ENCODE data around the gene SHMT2.

Gene SHMT2

DNA sequence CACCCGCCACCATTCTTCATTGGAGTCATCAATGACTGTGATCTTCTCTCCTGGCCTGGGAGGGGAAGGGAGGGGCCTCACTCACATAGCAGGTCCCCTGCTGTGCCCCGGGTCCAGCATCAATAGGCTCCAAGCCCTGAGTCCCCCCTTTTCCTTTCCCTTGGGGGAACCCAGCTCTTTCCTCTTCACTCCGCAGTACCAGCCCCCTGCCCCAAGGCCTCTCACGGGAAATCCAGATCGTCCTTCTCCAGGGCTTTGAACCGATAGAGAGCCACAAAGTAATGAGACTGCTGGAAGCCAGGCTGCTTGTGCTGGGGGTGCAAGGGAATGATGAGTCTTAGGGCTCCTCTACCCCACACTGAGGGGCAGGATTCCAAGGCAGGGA is 14.8 kb downstream of the SHMT2 start:
- TF ChIP-seq CTCF (IDR thresholded peaks at IDR 0.05; ENCODE audit: insufficient read depth, low read depth, low read length, missing control alignments): no peak
- no peak for DNase-seq (ENCODE audit: low read depth)
- H3K4me3 ChIP-seq (ENCODE audit: low read depth, low read length): no peak overlapping the region

- no peak for TF ChIP-seq CTCF (IDR thresholded peaks at IDR 0.05; ENCODE audit: insufficient read depth, low read depth, low read length, missing control alignments)
- DNase-seq (ENCODE audit: low read depth): no peak
- no peak overlapping the region for H3K4me3 ChIP-seq (ENCODE audit: low read depth, low read length)
Observed at GRCh38 chr12:57247041-57247440, 17.5 kb downstream of the SHMT2 start.

GRCh38 chr12:57248934-57249742 is 19.6 kb downstream of the SHMT2 start:
- no peak for TF ChIP-seq CTCF (IDR thresholded peaks at IDR 0.05; ENCODE audit: insufficient read depth, low read depth, low read length, missing control alignments)
- DNase-seq (ENCODE audit: low read depth): no peak

GRCh38 chr12:57250541-57250940 is 21.0 kb downstream of the SHMT2 start:
- H3K4me3 ChIP-seq (ENCODE audit: low read depth, low read length): no peak overlapping the region
- TF ChIP-seq CTCF (IDR thresholded peaks at IDR 0.05; ENCODE audit: insufficient read depth, low read depth, low read length, missing control alignments): no peak
- DNase-seq (ENCODE audit: low read depth): no peak

More at GRCh38 chr12:57248934-57249742, 19.6 kb downstream of the SHMT2 start:
- peak overlapping the region; percentile 35 for H3K4me3 ChIP-seq (ENCODE audit: low read depth, low read length)

DNA sequence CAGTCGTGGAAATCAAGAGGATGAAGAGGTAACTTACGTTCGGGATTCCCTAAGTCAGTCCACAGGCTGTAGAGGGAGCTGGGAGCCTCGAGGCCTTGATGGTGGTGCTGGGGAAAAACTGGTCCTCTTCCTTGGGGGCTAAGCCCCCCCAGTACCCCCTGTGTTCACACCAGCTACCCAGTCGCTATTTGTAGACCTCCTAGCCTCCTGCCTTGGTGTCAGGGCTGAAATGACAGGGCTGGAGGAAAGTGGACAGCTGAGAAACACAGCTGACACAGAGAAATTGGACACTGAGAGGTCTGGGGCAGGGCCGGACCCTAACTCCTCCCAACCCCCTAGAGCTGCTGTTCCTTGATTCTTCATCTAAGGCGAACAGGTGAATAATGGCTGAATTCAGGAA is 21.4 kb downstream of the SHMT2 start, which contains the start of gene STAC3:
STAC3 (minus strand) TSS at position 232 of the 400 bp plus-strand sequence. CDS start 1,551 bp downstream, outside the sequence.
- no peak within 1 kb of the TSS for H3K4me3 ChIP-seq (ENCODE audit: low read depth, low read length)
- no peak for DNase-seq (ENCODE audit: low read depth)
- no peak for TF ChIP-seq CTCF (IDR thresholded peaks at IDR 0.05; ENCODE audit: insufficient read depth, low read depth, low read length, missing control alignments)

DNA sequence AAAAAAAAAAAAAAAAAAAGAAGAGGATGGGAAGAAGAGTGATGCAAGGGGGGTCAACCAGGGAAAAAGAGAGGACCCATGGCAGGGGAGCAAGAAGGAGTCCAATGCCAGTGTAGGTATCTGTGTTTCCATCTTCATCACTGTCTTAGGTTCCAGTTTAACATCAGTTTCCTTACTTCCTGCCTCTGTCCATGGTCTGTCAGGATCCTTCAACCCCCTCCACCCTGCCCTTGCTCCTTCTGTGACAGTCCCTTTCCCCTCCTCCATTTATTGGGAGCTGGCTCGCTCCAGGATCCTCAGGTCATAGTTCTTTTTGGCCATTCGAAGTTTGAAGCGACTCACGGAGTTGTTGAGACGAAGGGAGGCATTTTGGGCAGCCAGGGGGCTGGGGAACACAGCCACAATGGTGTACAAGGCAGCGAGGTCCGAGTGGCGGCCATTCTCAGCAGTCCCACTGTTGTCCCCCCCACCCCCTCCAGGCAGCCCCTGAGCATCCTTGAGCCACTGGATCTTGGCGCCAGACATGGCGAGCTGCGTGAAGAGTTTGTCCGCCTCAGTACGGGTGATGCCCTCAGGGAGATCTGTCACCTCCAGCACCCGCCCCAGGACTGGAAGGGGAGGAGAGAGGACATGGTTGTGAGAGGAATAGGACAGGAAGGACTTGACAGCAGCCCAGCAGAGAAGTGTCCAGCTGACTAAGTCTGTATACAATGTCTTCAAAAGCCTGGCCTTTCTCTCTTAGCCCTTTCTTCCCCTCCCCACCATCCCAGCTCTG is 25.2 kb downstream of the SHMT2 start:
- H3K4me3 ChIP-seq (ENCODE audit: low read depth, low read length): no peak overlapping the region
- no peak for TF ChIP-seq CTCF (IDR thresholded peaks at IDR 0.05; ENCODE audit: insufficient read depth, low read depth, low read length, missing control alignments)
- no peak for DNase-seq (ENCODE audit: low read depth)
